ENCODE data around the gene BEND3.
A peak's percentile ranks its signal among the peaks of the same experiment; 100 is the strongest.

The BEND3 gene

DNA sequence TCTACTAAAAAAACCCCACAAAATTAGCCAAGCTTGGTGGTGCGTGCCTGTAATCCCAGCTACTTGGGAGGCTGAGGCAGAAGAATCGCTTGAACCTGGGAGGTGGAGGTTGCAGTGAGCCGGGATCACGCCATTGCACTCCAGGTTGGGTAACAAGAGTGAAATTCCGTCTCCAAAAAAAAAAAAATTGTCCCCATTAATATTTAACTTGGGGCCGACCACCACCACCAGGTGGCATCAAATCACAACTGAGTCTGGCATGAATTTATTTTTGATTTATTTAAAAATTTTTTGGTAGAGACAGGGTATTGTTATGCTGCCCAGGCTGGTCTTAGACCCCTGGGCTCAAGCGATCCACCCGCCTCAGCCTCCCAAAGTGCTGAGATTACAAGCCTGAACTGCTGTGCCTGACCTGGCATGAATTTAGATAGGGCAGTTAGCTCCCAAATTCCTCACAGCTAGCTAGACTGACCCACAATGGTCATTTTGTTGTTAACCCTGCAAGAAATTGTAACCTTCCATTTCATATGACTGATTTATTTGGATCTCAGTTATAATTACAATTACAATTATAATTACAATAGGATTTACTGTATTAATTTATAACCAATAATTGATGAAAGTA lies 17.1 kb upstream of the BEND3 start:
- Histone ChIP-seq H2AK5ac (ENCODE audit: low read length, severe bottlenecking) (no peak overlapping the region), H3K79me1 (replicated peaks; ENCODE audit: low read length, poor library complexity, severe bottlenecking) (no peaks in the 10 kb centered on the region), H3K14ac (ENCODE audit: low read length in 2 of 2) (no peak overlapping the region), H2AFZ (ENCODE audit: low read depth, low read length) (no peak overlapping the region), H3K4me1 (ENCODE audit: control insufficient read depth, insufficient read depth, low read depth, low read length) (no peaks in the 10 kb centered on the region), H3K27me3 (ENCODE audit: control insufficient read depth in 1 of 2, insufficient read depth in 1 of 2, low read length in 2 of 2) (no peaks in the 10 kb centered on the region), H3K4me3 (ENCODE audit: insufficient read depth in 1 of 2, low read depth in 1 of 2, low read length in 2 of 2) (no peak overlapping the region), H3K18ac (ENCODE audit: low read depth in 1 of 2, low read length in 2 of 2) (no peak overlapping the region), H4K91ac (ENCODE audit: low read length) (no peak overlapping the region), H3K23ac (ENCODE audit: low read length in 2 of 2) (no peak overlapping the region), H2BK120ac (ENCODE audit: low read depth, low read length) (no peak overlapping the region), H3K9ac (ENCODE audit: low read length) (no peak overlapping the region), H3K36me3 (ENCODE audit: control insufficient read depth in 1 of 2, insufficient read depth in 2 of 2, low read depth in 1 of 2, low read length in 2 of 2) (no peaks in the 10 kb centered on the region), H3K4me2 (ENCODE audit: low read length, poor library complexity, severe bottlenecking) (no peak overlapping the region), H2BK15ac (ENCODE audit: low read depth, poor library complexity, severe bottlenecking) (no peak overlapping the region), H2BK5ac (ENCODE audit: low read depth, low read length, poor library complexity, severe bottlenecking) (no peak overlapping the region), H3K27ac (ENCODE audit: low read length, poor library complexity, severe bottlenecking) (no peak overlapping the region), H3K9me3 (ENCODE audit: control insufficient read depth, low read length) (no peaks in the 10 kb centered on the region), H3K4ac (ENCODE audit: low read depth in 1 of 2, low read length in 2 of 2) (no peak overlapping the region), H4K8ac (ENCODE audit: low read length) (no peak overlapping the region), H2BK12ac (ENCODE audit: low read length in 2 of 2) (no peak overlapping the region)
- peak; percentile 33 for DNase-seq
- 76% methylated on average over 7 of the region's 8 CpGs for WGBS

GRCh38 chr6:107129370-107129925 lies 14.1 kb upstream of the BEND3 start:
- no peak overlapping the region for H2BK120ac ChIP-seq (ENCODE audit: low read depth, low read length)
- H3K23ac ChIP-seq (ENCODE audit: low read length in 2 of 2), result no peak overlapping the region
- 92% methylated on average over 9 of the region's 9 CpGs for WGBS
- no peaks in the 10 kb centered on the region for H3K79me1 ChIP-seq (replicated peaks; ENCODE audit: low read length, poor library complexity, severe bottlenecking)
- H3K27me3 ChIP-seq (ENCODE audit: control insufficient read depth in 1 of 2, insufficient read depth in 1 of 2, low read length in 2 of 2), result peaks cover 0 to 4% of the 10 kb centered on the region in 2 experiments
- H4K8ac ChIP-seq (ENCODE audit: low read length), result no peak overlapping the region
- H2AK5ac ChIP-seq (ENCODE audit: low read length, severe bottlenecking), result no peak overlapping the region
- H3K27ac ChIP-seq (ENCODE audit: low read length, poor library complexity, severe bottlenecking), result no peak overlapping the region
- DNase-seq, result no peak
- no peak overlapping the region for H2BK15ac ChIP-seq (ENCODE audit: low read depth, poor library complexity, severe bottlenecking)
- no peak overlapping the region for H3K9ac ChIP-seq (ENCODE audit: low read length)
- H3K9me3 ChIP-seq (ENCODE audit: control insufficient read depth, low read length), result no peaks in the 10 kb centered on the region
- H3K4me3 ChIP-seq (ENCODE audit: insufficient read depth in 1 of 2, low read depth in 1 of 2, low read length in 2 of 2), result no peak overlapping the region
- H3K36me3 ChIP-seq (ENCODE audit: control insufficient read depth in 1 of 2, insufficient read depth in 2 of 2, low read depth in 1 of 2, low read length in 2 of 2), result no peaks in the 10 kb centered on the region
- H3K4me2 ChIP-seq (ENCODE audit: low read length, poor library complexity, severe bottlenecking), result no peak overlapping the region
- H2BK12ac ChIP-seq (ENCODE audit: low read length in 2 of 2), result no peak overlapping the region
- no peak overlapping the region for H2AFZ ChIP-seq (ENCODE audit: low read depth, low read length)
- no peak overlapping the region for H3K14ac ChIP-seq (ENCODE audit: low read length in 2 of 2)
- no peak overlapping the region for H3K4ac ChIP-seq (ENCODE audit: low read depth in 1 of 2, low read length in 2 of 2)
- H3K4me1 ChIP-seq (ENCODE audit: control insufficient read depth, insufficient read depth, low read depth, low read length), result no peaks in the 10 kb centered on the region
- no peak overlapping the region for H4K91ac ChIP-seq (ENCODE audit: low read length)
- no peak overlapping the region for H3K18ac ChIP-seq (ENCODE audit: low read depth in 1 of 2, low read length in 2 of 2)
- H2BK5ac ChIP-seq (ENCODE audit: low read depth, low read length, poor library complexity, severe bottlenecking), result no peak overlapping the region

DNA sequence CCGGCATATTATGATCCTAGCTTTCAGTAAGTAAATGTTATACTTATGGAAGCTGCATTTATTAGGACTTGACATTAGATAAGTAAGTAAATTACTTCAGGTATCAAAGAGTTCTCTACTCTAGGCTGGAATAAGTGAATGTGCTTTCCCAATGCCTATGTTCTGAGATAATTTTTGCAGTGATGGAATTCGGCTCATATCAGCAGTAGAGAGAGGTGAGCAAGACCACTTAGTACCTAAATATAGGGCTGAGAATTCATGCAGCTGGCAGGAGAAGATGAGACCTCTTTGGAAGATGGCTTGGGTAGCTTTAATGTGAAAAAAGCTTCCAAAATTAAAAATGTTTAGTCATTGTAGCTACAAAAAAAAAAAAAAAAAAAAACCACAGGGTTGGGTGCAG lies 13.3 kb upstream of the BEND3 start:
- no peak overlapping the region for H3K27ac ChIP-seq (ENCODE audit: low read length, poor library complexity, severe bottlenecking)
- H3K9ac ChIP-seq (ENCODE audit: low read length), result no peak overlapping the region
- no peak overlapping the region for H4K91ac ChIP-seq (ENCODE audit: low read length)
- no peak overlapping the region for H2AK5ac ChIP-seq (ENCODE audit: low read length, severe bottlenecking)
- H3K23ac ChIP-seq (ENCODE audit: low read length in 2 of 2), result no peak overlapping the region
- H2BK12ac ChIP-seq (ENCODE audit: low read length in 2 of 2), result no peak overlapping the region
- no peak overlapping the region for H3K4ac ChIP-seq (ENCODE audit: low read depth in 1 of 2, low read length in 2 of 2)
- H2BK120ac ChIP-seq (ENCODE audit: low read depth, low read length), result no peak overlapping the region
- DNase-seq, result no peak
- H4K8ac ChIP-seq (ENCODE audit: low read length), result no peak overlapping the region
- H3K79me1 ChIP-seq (replicated peaks; ENCODE audit: low read length, poor library complexity, severe bottlenecking), result no peaks in the 10 kb centered on the region
- no peak overlapping the region for H3K14ac ChIP-seq (ENCODE audit: low read length in 2 of 2)
- no peak overlapping the region for H2BK15ac ChIP-seq (ENCODE audit: low read depth, poor library complexity, severe bottlenecking)
- H3K4me3 ChIP-seq (ENCODE audit: insufficient read depth in 1 of 2, low read depth in 1 of 2, low read length in 2 of 2), result no peak overlapping the region
- H3K18ac ChIP-seq (ENCODE audit: low read depth in 1 of 2, low read length in 2 of 2), result no peak overlapping the region
- no peaks in the 10 kb centered on the region for H3K36me3 ChIP-seq (ENCODE audit: control insufficient read depth in 1 of 2, insufficient read depth in 2 of 2, low read depth in 1 of 2, low read length in 2 of 2)
- WGBS, result 92% methylated on average over 1 of the region's 2 CpGs
- H2AFZ ChIP-seq (ENCODE audit: low read depth, low read length), result no peak overlapping the region
- H3K27me3 ChIP-seq (ENCODE audit: control insufficient read depth in 1 of 2, insufficient read depth in 1 of 2, low read length in 2 of 2), result peaks cover 0 to 4% of the 10 kb centered on the region in 2 experiments
- H2BK5ac ChIP-seq (ENCODE audit: low read depth, low read length, poor library complexity, severe bottlenecking), result no peak overlapping the region
- no peaks in the 10 kb centered on the region for H3K9me3 ChIP-seq (ENCODE audit: control insufficient read depth, low read length)
- H3K4me2 ChIP-seq (ENCODE audit: low read length, poor library complexity, severe bottlenecking), result no peak overlapping the region
- no peaks in the 10 kb centered on the region for H3K4me1 ChIP-seq (ENCODE audit: control insufficient read depth, insufficient read depth, low read depth, low read length)

DNA sequence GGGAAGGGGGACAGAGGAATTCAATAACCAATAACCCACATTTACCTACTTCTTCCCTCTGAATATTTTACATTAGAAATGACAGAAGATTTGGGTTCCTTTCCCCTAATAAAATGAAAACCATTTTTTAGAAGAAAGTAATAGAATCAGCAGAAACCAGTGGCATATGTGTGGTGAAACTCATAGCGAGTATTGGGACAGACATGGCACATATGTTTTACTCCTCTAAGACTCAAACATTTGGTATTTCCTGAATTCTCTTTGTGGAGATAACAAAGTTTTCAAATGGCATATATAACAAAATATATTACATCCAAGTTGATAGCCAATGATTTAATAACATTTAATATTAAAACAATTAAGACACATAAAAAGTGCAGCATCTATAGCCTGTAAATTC lies 12.9 kb upstream of the BEND3 start:
- Histone ChIP-seq H3K4ac (ENCODE audit: low read depth in 1 of 2, low read length in 2 of 2) (no peak overlapping the region), H2BK5ac (ENCODE audit: low read depth, low read length, poor library complexity, severe bottlenecking) (no peak overlapping the region), H3K36me3 (ENCODE audit: control insufficient read depth in 1 of 2, insufficient read depth in 2 of 2, low read depth in 1 of 2, low read length in 2 of 2) (no peaks in the 10 kb centered on the region), H3K18ac (ENCODE audit: low read depth in 1 of 2, low read length in 2 of 2) (no peak overlapping the region), H3K9me3 (ENCODE audit: control insufficient read depth, low read length) (no peaks in the 10 kb centered on the region), H2AFZ (ENCODE audit: low read depth, low read length) (no peak overlapping the region), H2BK120ac (ENCODE audit: low read depth, low read length) (no peak overlapping the region), H2AK5ac (ENCODE audit: low read length, severe bottlenecking) (no peak overlapping the region), H3K27ac (ENCODE audit: low read length, poor library complexity, severe bottlenecking) (no peak overlapping the region), H2BK15ac (ENCODE audit: low read depth, poor library complexity, severe bottlenecking) (no peak overlapping the region), H2BK12ac (ENCODE audit: low read length in 2 of 2) (no peak overlapping the region), H3K9ac (ENCODE audit: low read length) (no peak overlapping the region), H4K91ac (ENCODE audit: low read length) (no peak overlapping the region), H3K4me2 (ENCODE audit: low read length, poor library complexity, severe bottlenecking) (no peak overlapping the region), H3K23ac (ENCODE audit: low read length in 2 of 2) (no peak overlapping the region), H3K4me1 (ENCODE audit: control insufficient read depth, insufficient read depth, low read depth, low read length) (no peaks in the 10 kb centered on the region), H3K27me3 (ENCODE audit: control insufficient read depth in 1 of 2, insufficient read depth in 1 of 2, low read length in 2 of 2) (peaks cover 0 to 4% of the 10 kb centered on the region in 2 experiments), H4K8ac (ENCODE audit: low read length) (no peak overlapping the region), H3K79me1 (replicated peaks; ENCODE audit: low read length, poor library complexity, severe bottlenecking) (no peaks in the 10 kb centered on the region), H3K14ac (ENCODE audit: low read length in 2 of 2) (no peak overlapping the region), H3K4me3 (ENCODE audit: insufficient read depth in 1 of 2, low read depth in 1 of 2, low read length in 2 of 2) (no peak overlapping the region)
- peak; percentile 23 for DNase-seq
- WGBS, result no CpG with 5 or more reads among the region's 1 CpG
